ENCODE results near the gene NLGN4Y. TPM values are rescaled to one million over a fixed set of nuclear protein-coding genes. Genes with fewer than 3 reads are reported as not detected.

Gene NLGN4Y
- total and polyA plus RNA-seq, 12 donors = 0.23 to 1.4 (median 0.71) TPM; not detected in 3

GRCh38 chrY:14708158-14708557, 183.8 kb downstream of the NLGN4Y start:
- H3K4me3 ChIP-seq = no peak overlapping the region
- TF ChIP-seq, protein P1, sequence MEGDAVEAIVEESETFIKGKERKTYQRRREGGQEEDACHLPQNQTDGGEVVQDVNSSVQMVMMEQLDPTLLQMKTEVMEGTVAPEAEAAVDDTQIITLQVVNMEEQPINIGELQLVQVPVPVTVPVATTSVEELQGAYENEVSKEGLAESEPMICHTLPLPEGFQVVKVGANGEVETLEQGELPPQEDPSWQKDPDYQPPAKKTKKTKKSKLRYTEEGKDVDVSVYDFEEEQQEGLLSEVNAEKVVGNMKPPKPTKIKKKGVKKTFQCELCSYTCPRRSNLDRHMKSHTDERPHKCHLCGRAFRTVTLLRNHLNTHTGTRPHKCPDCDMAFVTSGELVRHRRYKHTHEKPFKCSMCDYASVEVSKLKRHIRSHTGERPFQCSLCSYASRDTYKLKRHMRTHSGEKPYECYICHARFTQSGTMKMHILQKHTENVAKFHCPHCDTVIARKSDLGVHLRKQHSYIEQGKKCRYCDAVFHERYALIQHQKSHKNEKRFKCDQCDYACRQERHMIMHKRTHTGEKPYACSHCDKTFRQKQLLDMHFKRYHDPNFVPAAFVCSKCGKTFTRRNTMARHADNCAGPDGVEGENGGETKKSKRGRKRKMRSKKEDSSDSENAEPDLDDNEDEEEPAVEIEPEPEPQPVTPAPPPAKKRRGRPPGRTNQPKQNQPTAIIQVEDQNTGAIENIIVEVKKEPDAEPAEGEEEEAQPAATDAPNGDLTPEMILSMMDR (IDR thresholded peaks at IDR 0.05) = no peak
- DNase-seq (no peak), ATAC-seq (no peak)
- H3K27me3 ChIP-seq = no peaks in the 10 kb centered on the region
- no peaks in the 10 kb centered on the region for H3K36me3 ChIP-seq
- intact Hi-C loops (cut with DNase I) = no loop called here
- no peak overlapping the region for H3K27ac ChIP-seq
- H3K4me1 ChIP-seq = no peaks in the 10 kb centered on the region
- H3K9me3 ChIP-seq = peaks cover 0 to 6% (median 0%) of the 10 kb centered on the region in 11 donors

DNA sequence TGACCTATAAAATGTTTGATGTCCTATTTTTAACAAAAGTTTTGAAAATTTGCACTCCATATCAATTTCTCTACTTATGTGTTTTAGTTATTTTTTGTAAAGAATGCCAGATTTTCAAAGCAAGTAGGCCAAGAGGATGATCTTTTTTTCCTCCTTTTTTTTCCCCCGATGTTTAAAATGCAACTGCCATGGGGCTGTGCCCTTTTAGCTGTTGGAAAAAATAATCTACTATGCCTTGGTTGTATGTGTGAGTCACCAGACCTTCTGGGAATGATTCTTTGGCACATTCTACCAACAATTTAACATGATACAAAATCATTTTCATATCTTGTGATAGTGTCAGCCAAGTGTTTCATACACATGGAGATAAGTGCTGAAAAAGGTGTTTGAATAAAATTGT, 217.3 kb downstream of the NLGN4Y start:
- TF ChIP-seq, protein P1 (IDR thresholded peaks at IDR 0.05) = no peak
- H3K9me3 ChIP-seq = no peaks in the 10 kb centered on the region
- DNase-seq (no peak), ATAC-seq (no peak)
- H3K4me3 ChIP-seq = no peak overlapping the region
- H3K36me3 ChIP-seq = no peaks in the 10 kb centered on the region
- WGBS, 2 donors = 69 to 77% methylated on average over 1 of the region's 1 CpG
- H3K4me1 ChIP-seq = no peaks in the 10 kb centered on the region
- H3K27ac ChIP-seq = no peak overlapping the region
- H3K27me3 ChIP-seq = no peaks in the 10 kb centered on the region
- intact Hi-C loops (cut with DNase I) = no loop called here

GRCh38 chrY:14748329-14748728, 224.0 kb downstream of the NLGN4Y start:
- WGBS, 2 donors = 63 to 73% methylated on average over 4 of the region's 4 CpGs
- no peaks in the 10 kb centered on the region for H3K27me3 ChIP-seq
- H3K36me3 ChIP-seq = no peaks in the 10 kb centered on the region
- no peak overlapping the region for H3K27ac ChIP-seq
- H3K4me1 ChIP-seq = no peaks in the 10 kb centered on the region
- TF ChIP-seq, protein P1 (IDR thresholded peaks at IDR 0.05) = no peak
- H3K4me3 ChIP-seq = no peak overlapping the region
- intact Hi-C loops (cut with DNase I) = no loop called here
- H3K9me3 ChIP-seq = no peaks in the 10 kb centered on the region
- no peak for ATAC-seq
- no peak for DNase-seq

DNA sequence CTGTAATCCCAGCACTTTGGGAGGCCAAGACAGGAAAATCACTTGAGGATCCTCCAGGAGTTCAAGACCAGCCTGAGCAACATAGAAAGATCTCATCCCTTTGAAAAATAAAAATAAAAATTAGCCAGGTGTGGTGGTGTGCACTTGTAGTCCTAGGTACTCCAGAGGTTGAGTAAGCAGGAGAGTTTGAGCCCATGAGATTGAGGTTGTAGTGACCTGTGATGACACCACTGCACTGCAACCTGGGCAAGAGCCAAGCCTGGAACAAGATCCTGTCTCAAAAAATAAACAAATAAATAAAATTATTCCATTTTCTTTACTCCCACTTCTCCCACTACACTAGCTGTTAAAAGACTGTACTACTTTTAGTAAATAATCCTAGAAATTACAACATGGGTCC, 231.2 kb downstream of the NLGN4Y start:
- TF ChIP-seq, protein P1 (IDR thresholded peaks at IDR 0.05) = no peak
- ATAC-seq (no peak), DNase-seq (no peak)
- Histone ChIP-seq H3K4me3 (no peak overlapping the region), H3K9me3 (no peaks in the 10 kb centered on the region), H3K27ac (no peak overlapping the region), H3K36me3 (no peaks in the 10 kb centered on the region), H3K4me1 (no peaks in the 10 kb centered on the region), H3K27me3 (no peaks in the 10 kb centered on the region)
- intact Hi-C loops (cut with DNase I) = no loop called here

GRCh38 chrY:14762903-14763302, 238.6 kb downstream of the NLGN4Y start:
- H3K4me3 ChIP-seq = no peak overlapping the region
- TF ChIP-seq, protein P1 (IDR thresholded peaks at IDR 0.05) = no peak
- no peak overlapping the region for H3K27ac ChIP-seq
- H3K27me3 ChIP-seq = no peaks in the 10 kb centered on the region
- H3K9me3 ChIP-seq = no peaks in the 10 kb centered on the region
- intact Hi-C loops (cut with DNase I) = no loop called here
- no peaks in the 10 kb centered on the region for H3K36me3 ChIP-seq
- no peaks in the 10 kb centered on the region for H3K4me1 ChIP-seq
- 64 to 72% methylated on average over 1 of the region's 1 CpG for WGBS, 2 donors
- ATAC-seq (no peak), DNase-seq (no peak)

Measured in heart right ventricle (tissue), 16 donors.